Measurements from ENCODE around the gene ZNF322.

The ZNF322 gene

DNA sequence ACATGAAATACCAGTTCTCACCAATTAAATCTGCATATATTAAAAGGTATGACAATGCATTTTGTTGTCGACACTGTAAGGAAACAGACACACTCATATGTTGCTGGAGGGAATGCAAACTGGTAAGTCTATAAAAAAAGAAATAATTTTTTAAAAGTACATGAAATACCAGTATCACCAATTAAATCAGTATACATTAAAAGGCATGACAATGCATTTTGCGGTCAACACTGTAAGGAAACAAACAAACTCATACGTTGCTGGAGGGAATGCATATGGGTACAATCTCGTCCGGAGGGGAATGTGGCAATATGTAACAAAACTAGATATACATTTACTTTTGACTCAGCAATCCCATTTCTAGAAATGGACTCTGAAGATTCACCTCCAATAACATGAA lies 6.5 kb downstream of the ZNF322 start:
- H3K27ac ChIP-seq = no peak overlapping the region
- TF ChIP-seq, protein P1, sequence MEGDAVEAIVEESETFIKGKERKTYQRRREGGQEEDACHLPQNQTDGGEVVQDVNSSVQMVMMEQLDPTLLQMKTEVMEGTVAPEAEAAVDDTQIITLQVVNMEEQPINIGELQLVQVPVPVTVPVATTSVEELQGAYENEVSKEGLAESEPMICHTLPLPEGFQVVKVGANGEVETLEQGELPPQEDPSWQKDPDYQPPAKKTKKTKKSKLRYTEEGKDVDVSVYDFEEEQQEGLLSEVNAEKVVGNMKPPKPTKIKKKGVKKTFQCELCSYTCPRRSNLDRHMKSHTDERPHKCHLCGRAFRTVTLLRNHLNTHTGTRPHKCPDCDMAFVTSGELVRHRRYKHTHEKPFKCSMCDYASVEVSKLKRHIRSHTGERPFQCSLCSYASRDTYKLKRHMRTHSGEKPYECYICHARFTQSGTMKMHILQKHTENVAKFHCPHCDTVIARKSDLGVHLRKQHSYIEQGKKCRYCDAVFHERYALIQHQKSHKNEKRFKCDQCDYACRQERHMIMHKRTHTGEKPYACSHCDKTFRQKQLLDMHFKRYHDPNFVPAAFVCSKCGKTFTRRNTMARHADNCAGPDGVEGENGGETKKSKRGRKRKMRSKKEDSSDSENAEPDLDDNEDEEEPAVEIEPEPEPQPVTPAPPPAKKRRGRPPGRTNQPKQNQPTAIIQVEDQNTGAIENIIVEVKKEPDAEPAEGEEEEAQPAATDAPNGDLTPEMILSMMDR (conservative IDR thresholded peaks at IDR 0.05) = no peak
- TF ChIP-seq ZFX (IDR thresholded peaks at IDR 0.05) = no peak

DNA sequence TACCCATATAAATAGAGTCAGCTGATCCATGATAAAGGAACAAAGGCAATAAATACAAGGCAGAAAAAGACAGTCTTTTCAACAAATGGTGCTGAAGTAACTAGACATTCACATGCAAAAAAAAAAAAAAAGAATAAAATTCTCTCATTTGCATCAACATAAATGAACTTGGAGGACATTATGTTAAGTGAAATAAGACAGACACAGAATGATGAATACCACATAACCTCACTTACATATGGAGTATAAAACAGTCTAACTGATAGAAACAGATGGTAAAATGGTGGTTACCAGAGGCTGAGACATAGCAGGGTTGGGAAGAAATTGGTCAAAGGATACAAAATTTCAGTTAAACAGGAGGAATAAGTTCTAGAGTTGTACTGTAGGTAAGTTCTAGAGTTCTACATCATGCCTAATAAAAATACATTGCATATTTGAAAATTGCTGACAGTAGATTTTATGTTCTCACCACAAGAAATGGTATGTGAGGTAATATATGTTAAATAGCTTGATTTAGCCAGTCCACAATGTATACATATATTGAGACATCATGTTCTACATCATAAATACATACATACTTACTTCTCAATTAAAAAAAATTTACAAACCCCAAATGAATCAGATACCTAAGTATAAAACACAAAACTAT lies 8.3 kb downstream of the ZNF322 start:
- H3K27ac ChIP-seq = no peak overlapping the region
- TF ChIP-seq ZFX (IDR thresholded peaks at IDR 0.05) = no peak
- TF ChIP-seq, protein P1 (conservative IDR thresholded peaks at IDR 0.05) = no peak

DNA sequence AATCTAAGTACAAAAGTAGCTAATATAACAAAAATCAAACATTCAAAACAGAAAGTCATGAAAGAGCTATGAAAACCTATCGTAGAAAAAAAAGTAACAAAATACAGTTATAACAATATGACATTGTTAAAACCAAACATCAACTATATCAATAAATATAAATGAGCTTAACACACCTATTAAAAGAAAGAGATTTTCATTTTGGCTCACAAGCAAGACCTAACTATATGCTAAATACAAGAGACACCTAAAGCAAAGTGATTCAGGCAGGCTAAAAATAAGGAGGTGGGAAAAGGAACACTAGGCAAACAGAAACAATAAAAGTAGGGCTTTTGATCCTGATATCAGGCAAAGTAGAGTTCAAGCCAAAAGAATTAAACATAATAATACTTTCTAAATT lies 13.5 kb downstream of the ZNF322 start:
- no peak overlapping the region for H3K27ac ChIP-seq
- TF ChIP-seq ZFX (IDR thresholded peaks at IDR 0.05) = no peak
- TF ChIP-seq, protein P1 (conservative IDR thresholded peaks at IDR 0.05) = no peak

DNA sequence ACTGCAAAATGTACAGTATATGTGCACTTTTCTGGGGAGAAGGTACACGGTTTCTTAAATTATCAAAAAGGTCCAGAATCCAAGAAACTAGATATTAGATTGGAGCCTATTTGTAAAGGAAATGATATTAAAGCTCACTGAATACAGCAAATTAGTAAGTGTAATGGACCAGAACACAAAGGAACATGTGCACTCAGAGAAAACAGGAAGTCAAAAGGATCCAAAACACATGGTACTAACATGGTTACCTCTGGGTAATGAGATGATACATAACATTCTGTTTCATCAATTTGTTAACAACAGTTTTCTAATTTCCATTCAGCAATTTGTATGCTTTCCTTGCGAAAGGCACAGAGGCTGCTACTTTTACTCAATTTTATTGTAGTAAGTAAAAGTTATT lies 18.7 kb downstream of the ZNF322 start:
- no peak for TF ChIP-seq ZFX (IDR thresholded peaks at IDR 0.05)
- TF ChIP-seq, protein P1 (conservative IDR thresholded peaks at IDR 0.05) = no peak
- H3K27ac ChIP-seq = no peak overlapping the region

DNA sequence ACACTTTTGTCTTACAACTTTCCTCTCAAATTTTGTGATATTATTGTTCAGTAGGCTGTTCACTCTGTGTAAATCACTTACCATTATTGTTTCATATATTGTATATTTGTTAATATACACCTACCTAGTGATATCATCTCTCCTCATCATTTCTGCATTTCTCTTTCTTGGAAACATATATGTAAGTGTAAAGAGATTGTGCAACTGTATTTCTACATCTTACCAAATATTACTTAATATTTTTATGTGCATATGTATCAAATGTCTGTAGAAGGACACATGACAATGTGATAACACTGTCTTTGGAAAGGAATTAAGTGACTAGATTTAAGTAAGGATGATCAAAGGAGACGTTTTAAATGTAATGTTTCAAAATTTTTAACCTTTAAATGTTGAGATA lies 30.2 kb downstream of the ZNF322 start:
- H3K27ac ChIP-seq = no peak overlapping the region
- TF ChIP-seq, protein P1 (conservative IDR thresholded peaks at IDR 0.05) = no peak
- no peak for TF ChIP-seq ZFX (IDR thresholded peaks at IDR 0.05)

DNA sequence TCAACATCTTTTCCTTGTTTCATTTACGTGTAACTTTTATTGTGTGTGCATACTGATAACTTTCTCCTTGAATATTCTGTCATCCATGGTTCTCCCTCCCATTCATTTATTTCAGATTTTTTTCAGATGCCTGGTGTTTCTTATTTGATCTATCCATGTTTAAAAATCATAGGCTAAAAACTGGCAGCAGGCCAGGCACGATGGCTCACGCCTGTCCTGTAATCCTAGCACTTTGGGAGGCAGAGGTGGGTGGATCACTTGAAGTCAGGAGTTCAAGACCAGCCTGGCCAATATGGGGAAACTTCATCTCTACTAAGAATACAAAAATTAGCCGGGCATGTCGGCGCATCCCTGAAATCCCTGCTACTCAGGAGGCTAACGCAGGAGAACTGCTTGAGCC lies 31.7 kb downstream of the ZNF322 start:
- TF ChIP-seq ZFX (IDR thresholded peaks at IDR 0.05) = no peak
- TF ChIP-seq, protein P1 (conservative IDR thresholded peaks at IDR 0.05) = no peak
- no peak overlapping the region for H3K27ac ChIP-seq

DNA sequence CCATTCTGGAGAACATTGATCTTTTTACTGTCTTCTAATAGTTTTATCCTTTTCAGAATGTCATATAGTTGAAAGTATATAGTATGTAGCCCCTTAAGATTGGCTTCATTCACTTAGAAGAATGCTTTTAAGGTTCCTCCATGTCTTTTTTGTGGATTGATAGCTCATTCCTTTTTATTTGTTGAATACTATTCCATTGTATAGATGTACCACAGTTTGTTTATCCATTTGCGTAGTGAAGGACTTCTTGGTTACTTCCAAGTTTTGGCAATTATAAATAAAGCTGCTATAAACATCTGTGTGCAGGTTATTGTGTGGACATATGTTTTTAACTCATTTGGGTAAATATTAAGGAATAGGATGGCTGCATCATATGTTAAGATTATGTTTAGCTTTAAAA lies 35.0 kb downstream of the ZNF322 start:
- H3K27ac ChIP-seq = no peak overlapping the region
- TF ChIP-seq, protein P1 (conservative IDR thresholded peaks at IDR 0.05) = no peak
- TF ChIP-seq ZFX (IDR thresholded peaks at IDR 0.05) = no peak
